Occipital lobe (tissue), 2 donors: ENCODE results near the gene ADARB2. TPM values are rescaled to one million over a fixed set of nuclear protein-coding genes. Genes with fewer than 3 reads are reported as not detected.
"Not testable (repeated sequence)": the region's sequence is repeated elsewhere in the genome, so short reads cannot be mapped to it uniquely, and the experiment has no call there.

ENCODE experiments used
- DNase-seq: peaks from one replicate; lab custom pipeline; 2025; lab: John Stamatoyannopoulos, UW
- total RNA-seq: library from RNA; depleted of rRNA; stranded (reverse); fragments of >200 nt; gene quantifications from one replicate; pipeline ENCODE4 v1.2.3, GENCODE V29; 2014

Gene ADARB2
- total RNA-seq, 1 donor from 2014 or later, result 4.8 TPM

DNA sequence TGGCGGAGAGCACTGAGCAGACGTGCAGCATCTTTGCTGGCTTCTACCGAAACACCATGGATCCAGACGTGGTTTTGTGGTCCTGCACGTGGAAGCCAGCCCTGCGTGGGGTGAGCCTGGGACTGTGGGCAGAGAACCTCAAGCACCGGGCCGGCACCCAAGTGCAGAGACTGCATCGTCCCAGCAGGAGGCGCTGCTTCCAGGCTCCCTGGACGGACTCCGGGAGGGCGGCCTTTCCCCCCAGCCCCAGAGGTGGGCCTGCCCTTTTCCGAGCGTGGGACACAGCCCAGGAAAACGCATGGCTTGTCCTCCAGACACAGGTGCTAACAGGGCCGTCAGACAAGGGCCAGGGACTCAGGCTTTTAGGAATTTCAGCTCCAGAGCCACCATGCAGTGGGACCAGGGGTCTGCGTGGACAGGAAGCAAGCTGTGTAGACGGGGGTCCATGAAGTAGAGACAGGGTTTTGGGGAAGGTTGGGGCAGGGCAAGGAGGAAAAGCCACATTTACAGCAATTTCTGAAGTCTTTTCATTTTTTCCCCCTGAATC lies 377.2 kb downstream of the ADARB2 start:
- DNase-seq, result no peak

GRCh38 chr10:1359626-1359955 lies 377.7 kb downstream of the ADARB2 start:
- DNase-seq, result no peak

- no peak for DNase-seq
Observed at GRCh38 chr10:1358860-1359625, 378.3 kb downstream of the ADARB2 start.

GRCh38 chr10:1358147-1358546 lies 379.2 kb downstream of the ADARB2 start:
- no peak for DNase-seq

DNA sequence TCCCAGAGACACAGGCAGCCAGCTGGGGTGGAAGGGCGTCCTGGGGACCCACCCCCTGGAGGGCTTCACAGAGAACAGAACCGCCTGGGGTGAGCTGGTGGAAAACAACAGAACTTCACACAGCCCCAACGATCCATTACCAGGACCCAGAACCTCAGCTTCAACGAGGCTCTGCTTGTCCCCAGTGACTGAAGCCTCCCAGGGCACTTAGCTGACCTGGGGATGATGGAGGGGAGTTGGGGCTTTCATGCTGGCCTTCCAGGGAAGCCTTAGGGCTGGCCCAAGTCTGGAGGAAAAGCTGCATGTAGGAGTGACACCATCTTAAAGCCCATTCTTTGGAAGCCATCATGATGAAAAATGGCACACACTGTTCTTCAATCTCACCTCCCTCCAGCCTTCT lies 381.0 kb downstream of the ADARB2 start:
- DNase-seq, result no peak

GRCh38 chr10:1354809-1355710 lies 382.3 kb downstream of the ADARB2 start:
- DNase-seq, result no peak

- DNase-seq, result not testable (repeated sequence)
Observed at GRCh38 chr10:1352296-1352695, 385.0 kb downstream of the ADARB2 start.

GRCh38 chr10:1348773-1349050 lies 388.6 kb downstream of the ADARB2 start:
- no peak for DNase-seq

DNA sequence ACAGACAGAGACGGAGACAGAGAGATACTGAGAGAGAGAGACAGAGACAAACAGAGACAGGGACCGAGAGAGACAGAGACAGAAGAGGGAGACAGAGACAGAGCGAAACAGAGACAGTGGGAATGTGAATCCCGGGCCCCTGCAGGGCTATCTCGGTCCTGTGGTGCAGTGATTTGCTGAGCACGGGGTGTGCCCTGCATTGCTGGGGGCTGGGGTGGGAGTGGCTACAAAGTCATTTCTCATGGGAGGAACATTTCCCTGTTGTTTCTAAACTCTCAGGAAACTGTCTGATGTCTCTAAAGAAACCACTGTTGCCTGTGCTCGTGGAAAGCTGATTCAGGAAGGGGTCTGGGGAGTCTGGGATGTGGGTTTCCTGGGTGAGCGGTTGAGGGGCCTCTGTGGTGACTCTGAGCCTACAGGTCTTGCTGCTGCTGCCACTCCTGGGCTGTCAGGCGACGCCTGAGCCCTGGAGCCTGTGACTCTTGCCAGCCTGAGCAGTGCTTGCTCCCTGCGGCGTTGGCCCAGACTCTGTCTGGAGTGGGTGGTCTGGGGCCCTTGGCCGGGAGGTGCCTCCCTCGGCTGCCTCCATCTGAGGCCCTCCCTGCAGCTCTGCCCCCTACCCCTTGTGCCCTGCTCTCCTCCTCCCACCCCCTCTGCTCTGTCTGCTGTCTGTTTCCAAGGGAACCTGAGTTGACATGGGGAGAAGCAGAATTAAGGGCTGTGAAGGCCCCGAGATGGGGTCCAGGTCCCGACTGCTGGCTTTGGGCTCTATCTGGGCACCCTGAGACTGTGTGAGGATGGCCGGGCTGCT lies 389.2 kb downstream of the ADARB2 start:
- no peak for DNase-seq

- DNase-seq, result no peak
Observed at GRCh38 chr10:1347525-1347924, 389.8 kb downstream of the ADARB2 start.

DNA sequence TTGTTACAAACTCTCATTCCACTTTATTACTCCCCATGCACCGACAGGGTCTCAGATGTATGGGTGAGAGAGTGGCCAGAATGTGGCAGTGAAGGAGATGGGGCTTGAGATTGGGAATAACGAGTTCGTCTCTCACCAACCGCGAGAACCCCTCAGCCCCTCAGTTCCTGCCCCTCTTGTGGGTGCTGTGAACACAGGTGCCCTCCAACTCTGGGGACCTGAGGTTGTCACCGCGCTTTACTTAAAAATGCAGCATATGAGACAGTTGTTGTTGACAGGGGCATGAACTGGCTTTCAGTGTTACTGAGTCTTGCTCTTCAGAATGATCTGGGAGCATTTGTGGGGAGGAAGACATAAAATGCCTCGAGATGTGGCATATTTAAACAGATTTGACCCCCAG lies 391.1 kb downstream of the ADARB2 start:
- DNase-seq, result no peak

- no peak for DNase-seq
Observed at GRCh38 chr10:1345368-1345767, 392.0 kb downstream of the ADARB2 start.

GRCh38 chr10:1344846-1345245 lies 392.5 kb downstream of the ADARB2 start:
- no peak for DNase-seq

- DNase-seq, result no peak
Observed at GRCh38 chr10:1344408-1344807, 392.9 kb downstream of the ADARB2 start.

DNA sequence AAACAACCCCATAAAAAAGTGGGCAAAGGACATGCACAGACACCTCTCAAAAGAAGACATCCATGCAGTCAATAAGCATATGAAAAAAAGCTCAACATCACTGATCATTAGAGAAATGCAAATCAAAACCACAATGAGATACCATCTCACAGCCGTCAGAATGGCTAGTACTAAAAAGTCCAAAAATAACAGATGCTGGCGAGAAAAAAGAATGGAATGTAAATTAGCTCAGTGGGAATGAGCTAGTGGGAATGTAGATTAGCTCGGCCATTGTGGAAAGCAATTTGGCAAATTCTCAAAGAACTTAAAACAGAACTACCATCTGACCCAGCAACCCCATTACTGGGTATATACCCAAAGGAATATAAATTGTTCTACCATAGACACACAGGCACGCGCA lies 394.1 kb downstream of the ADARB2 start:
- DNase-seq, result no peak

DNA sequence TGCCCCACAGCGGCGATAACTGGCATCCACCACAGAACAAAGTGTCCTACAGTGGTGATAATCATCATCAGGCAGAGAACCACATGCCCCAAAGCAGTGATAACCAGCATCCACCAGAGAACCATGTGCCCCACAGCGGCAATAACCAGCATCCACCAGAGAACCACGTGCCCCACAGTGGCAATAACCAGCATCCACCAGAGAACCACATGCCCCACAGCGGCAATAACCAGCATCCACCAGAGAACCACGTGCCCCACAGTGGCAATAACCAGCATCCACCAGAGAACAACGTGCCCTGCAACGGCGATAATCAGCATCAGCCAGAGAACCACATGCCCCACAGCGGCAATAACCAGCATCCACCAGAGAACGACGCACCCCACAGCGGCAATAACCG lies 396.3 kb downstream of the ADARB2 start:
- DNase-seq, result not testable (repeated sequence)

DNA sequence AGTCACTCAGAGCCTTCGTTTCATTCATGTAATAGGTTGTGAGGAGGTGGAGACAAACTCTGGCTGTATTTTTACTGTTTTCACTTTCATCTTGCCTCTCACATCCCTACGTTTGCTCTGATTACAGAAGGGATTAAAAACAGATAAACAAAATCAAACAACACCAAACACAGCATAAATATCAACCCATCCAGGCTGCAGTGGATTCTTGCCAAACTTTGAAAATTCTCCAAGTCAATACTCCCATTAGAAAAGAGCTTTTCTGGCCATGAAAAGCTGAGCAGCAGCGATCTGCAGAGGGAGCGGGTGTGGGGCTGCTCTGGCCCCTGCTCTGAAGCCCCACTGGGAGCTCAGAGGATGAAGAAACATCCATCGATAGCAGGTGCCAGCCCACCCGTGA lies 397.9 kb downstream of the ADARB2 start:
- DNase-seq, result no peak

GRCh38 chr10:1335642-1336041 lies 401.7 kb downstream of the ADARB2 start:
- no peak for DNase-seq

GRCh38 chr10:1333981-1334380 lies 403.3 kb downstream of the ADARB2 start:
- no peak for DNase-seq

DNA sequence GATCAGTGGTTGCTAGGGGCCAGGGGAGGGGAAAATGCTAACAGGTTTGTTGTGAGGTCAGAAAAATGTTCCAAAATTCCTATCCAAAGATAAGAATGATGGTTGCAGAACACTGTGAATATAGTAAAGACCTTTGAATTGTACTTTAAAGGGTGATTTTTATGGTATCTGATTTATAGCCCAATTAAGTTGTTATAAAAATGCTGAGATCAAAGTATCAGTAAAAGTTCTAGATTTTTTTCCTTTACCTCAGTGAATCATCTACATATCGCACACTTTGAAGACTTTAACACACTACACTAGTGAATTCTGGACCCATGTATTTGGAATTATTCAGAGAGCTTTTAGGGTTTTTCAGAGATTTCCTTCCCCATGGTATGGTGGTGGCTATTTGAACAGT lies 405.8 kb downstream of the ADARB2 start:
- DNase-seq, result no peak

GRCh38 chr10:1329622-1330021 lies 407.7 kb downstream of the ADARB2 start:
- DNase-seq, result no peak
